LNCAP (cell line): Measurements from ENCODE around the gene TRIM33.

Source experiments
- TF ChIP-seq, protein P1 (sequence below): fragments of 450-650 bp; IDR thresholded peaks from 2 replicates; pipeline ENCODE4 v1.5.1; 2017; ENCODE audit warnings: mild to moderate bottlenecking

Gene TRIM33

DNA sequence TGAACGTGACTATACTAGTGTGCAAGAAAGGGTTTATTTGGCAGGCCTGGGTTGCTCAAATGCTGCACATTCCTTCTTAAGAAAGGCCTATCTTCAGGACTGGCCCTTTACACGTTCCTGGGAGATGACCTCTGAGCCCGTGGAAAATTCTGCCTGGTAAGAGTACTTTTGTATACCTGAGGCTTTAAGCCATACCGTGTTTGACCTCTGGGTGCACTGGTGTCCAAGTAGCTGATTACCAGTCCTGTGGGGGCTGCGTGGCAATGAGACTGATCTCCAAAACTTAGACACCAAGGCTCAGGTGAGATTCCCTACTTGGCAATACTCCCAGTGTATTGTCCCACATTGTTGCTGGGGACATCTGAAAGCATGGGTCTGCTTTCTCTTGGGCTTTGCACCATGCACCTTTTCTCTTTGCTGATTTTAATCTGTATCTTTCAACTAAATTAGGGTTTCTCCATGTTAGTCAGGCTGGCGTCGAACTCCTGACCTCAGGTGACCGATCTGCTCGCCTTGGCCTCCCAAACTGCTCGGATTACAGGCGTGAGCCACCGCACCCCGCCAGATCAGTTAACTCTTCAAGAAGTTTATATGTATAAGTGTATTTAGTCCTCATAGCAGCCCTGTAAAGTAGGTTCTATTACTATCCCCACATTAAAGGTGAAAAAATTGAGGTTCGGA, 44.5 kb downstream of the TRIM33 start:
- TF ChIP-seq, protein P1, sequence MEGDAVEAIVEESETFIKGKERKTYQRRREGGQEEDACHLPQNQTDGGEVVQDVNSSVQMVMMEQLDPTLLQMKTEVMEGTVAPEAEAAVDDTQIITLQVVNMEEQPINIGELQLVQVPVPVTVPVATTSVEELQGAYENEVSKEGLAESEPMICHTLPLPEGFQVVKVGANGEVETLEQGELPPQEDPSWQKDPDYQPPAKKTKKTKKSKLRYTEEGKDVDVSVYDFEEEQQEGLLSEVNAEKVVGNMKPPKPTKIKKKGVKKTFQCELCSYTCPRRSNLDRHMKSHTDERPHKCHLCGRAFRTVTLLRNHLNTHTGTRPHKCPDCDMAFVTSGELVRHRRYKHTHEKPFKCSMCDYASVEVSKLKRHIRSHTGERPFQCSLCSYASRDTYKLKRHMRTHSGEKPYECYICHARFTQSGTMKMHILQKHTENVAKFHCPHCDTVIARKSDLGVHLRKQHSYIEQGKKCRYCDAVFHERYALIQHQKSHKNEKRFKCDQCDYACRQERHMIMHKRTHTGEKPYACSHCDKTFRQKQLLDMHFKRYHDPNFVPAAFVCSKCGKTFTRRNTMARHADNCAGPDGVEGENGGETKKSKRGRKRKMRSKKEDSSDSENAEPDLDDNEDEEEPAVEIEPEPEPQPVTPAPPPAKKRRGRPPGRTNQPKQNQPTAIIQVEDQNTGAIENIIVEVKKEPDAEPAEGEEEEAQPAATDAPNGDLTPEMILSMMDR: no peak

DNA sequence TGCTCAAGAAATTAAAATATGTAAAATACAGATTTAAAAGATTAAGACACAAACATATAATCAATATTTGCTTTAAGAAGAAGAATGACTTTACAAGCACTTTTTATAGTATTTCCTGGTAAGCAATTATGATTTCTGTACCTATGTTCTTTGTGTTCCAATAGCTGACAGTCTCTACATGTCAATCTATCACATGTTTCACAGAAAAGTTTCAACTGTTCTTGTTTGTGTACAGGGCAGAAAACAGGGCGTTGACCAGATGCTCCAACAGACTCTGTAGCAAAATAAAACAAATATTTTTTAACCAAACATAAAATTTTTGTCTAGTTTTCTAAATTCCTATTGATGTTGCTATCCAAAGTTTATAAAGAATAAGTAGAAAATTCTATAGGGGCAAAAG, 48.0 kb downstream of the TRIM33 start:
- TF ChIP-seq, protein P1: no peak

DNA sequence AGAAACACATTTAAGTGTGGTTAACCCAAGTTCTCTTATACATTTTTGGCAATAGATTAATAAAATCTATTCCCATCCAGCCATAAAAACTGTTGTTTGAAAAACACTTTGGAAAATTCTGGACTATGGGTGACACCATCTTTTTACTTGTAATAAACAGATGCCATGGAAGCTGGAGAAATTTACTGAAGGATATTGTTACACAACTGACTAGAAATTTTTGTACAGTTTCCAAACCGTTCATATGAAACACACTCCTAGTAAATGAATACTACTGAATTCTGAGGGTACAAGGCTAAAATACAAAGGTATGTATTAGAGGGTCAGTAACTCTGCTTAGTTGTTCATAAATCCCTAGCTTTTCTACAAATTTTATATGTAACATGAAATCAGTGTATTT, 48.7 kb downstream of the TRIM33 start:
- TF ChIP-seq, protein P1: no peak

DNA sequence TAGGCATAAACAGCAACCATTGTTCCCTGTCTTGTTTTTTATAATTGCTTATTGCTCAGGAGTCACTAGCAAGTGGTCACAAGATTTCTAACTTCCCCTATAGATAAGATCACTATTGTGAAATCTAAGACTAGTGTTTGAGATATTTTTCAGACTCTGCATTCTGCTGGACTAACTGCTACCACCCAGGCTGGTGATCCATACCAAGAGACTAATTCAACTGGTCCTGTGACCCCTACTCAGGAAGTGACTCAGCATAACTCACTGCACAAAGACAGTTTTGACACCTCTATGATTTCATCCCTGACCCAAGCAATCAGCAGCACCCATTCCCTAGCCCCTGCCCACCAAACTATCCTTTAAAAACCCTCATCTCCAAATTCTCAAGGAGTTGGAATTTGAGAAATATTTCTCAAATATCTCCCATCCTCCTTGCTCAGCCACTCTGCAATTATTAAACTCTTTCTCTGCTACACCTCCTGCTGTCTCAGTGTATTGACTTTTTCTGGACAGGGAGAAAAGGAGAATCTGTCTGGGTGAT, 52.7 kb downstream of the TRIM33 start:
- TF ChIP-seq, protein P1: no peak

DNA sequence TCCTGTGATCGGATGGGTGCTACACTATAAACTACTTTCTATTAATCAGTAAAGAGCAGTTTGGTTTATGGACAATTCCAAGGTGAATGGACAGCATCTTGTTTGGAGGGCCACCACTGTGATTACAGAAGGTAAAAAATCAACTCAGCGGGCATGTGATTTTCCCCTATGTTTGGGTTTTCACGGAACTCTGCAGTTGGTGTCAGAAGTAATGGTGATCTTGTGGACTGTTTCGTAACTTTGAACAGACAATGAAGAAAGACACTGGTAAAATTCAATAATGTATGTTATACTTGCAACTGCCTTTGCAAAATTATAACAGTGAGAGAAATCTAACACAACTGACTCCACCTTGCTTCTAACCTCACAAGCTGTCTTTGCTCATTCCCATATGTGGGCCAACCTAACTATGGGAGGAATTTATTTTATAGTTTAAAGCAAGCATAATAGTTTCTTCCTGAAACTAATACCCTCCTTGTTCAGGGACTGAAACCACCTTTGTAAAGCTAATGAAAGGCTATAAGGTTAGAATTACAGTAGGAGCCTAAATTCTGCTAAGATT, 53.2 kb downstream of the TRIM33 start:
- TF ChIP-seq, protein P1: no peak

DNA sequence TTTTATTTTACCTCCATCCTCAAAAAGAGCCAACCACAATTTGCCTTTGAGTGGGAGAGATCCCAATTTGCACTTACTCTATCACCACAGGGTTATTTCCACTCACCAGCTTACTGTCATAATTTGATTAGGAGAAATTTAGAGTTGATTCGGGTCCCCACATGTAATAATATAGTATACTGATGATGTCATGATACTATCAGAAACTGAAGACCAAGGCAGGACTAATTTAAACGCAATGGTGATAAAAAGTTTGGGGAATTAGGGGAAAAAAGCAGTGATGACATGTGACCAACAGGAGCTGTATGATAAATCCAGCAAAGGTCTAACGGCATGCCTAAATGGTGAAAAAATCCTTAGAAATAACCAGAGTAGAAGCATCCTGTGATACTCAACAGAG, 54.4 kb downstream of the TRIM33 start:
- TF ChIP-seq, protein P1: no peak

DNA sequence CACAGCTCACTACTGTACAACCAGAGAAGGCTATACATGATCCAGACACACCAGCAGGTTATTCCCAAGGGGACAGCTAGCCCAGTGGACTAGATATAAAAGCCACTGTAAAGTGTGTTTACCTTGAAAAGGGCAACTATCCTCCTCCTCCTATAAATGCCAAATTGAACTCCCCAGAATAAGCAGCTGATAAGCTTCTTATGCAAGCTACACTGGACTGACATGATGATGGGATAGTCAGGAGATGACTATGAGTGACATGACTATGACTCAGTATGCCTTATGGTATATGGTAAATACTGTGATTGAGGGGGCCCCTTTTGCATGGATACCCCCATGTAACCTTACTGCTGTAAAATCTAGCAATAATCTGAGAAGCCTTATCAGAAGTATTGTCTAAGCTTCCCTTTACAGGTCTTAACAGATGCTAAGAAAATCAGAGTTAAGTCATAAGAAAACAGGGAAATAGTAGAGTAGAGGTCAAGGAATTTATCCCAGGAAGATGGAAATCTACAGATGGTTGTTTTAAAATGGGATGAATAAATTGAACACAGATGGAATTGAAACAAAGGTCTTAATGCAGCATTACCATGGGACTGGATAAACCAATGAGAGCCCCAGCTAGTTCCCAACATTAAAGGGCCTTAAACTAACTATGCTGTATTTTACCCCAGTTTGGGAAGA, 55.8 kb downstream of the TRIM33 start:
- TF ChIP-seq, protein P1: no peak
